Astrocyte of the hippocampus (primary cell): ENCODE data around the gene SDR42E2.
"Not testable (repeated sequence)": the region's sequence is repeated elsewhere in the genome, so short reads cannot be mapped to it uniquely, and the experiment has no call there.

ENCODE experiments used
- DNase-seq: peaks from one replicate; pipeline ENCODE4 v3.0.0; 2011; ENCODE audit warnings: low read depth, low spot score

The SDR42E2 gene

DNA sequence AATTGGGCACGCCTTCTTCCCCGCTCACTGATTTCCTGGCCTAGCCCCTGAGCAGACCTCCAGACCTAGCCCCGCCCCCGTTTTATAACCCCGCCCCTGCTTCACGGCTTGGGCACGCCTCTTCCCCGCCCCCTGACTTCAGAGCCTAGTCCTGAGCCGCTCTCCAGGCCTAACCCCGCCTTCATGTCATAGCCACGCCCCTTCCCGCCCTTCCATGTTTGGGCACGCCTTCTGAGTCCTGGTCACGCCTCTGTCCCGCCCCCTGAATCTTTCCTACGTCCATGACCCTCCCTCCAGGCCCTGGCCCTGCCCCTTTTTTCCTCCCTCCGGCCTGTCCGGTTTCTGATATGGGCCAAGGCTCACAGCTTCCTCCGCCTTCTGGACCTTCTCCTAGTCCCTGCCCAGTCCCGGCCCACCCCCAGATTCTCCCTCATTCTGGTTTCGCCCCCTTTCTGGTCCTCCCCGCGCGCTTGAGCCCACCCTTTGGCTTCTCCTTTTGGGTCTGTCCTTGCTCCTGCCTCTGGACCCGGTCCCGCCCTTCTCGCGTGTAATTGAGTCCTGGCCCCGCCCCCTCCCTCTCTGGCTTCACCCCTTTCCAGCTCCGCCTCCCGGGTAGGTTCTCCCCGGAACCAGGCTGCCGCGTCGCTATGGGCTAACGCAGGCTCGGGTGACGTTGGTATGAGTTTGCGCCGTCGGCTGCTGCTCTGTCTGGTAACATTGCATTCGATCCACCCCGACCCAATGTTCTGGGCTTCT is 28.6 kb downstream of the SDR42E2 start:
- DNase-seq = peak; percentile 98

- DNase-seq = peak; percentile 26
Measured at GRCh38 chr16:22191532-22192260, 29.4 kb downstream of the SDR42E2 start.

DNA sequence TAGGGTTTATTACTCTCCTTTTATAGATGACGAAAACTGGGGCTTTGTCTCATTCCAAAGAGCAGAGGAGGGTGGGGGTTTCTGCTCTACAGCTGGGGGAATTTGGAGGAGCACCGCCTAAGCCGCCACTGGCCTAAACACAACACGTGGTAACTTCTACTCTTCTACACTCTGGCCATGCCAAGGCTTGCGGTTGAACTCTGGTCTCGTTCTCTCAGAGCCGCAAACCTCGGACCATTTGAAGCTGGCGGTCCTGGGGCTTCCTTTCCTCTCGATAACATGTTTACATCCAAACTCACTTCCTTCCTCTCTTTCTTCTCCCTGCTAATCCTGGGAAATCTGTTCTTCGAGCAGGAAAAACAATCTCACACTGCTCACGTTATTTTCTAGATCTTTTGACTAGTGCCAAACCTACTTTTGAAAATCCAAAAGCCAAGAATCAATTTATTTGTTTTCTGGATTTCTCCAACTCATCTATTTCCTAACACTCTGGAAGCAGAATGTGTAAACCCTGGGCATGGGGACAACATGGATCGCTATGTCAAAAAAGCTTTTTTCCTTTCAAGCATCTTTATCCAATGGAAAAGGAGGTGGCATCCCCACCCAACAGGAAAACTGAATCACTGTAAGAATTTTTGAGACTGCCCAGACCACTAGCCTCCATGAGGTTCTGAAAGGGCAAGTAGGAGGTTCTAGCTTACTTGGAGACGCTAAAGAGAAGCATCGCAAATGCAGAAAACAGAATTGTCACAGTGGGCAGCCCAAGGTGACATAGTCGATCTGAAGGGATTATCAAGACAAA is 30.2 kb downstream of the SDR42E2 start:
- DNase-seq = peak; percentile 89

- no peak for DNase-seq
Measured at GRCh38 chr16:22193063-22193411, 30.7 kb downstream of the SDR42E2 start.

GRCh38 chr16:22194707-22195444 is 32.6 kb downstream of the SDR42E2 start:
- DNase-seq = no peak

DNA sequence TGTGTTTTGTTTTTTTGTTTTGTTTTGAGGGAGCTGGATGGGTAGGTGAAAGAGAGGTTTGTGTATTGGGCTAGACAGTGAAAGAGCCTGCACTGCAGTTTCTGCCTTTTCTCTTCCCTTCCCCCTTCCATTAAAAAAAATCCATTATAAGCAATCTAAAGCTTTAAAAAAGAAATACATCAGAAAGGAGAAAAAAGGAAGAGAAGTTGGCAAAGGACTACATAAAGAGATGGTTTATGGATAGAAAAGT is 33.1 kb downstream of the SDR42E2 start:
- no peak for DNase-seq

- peak; percentile 95 for DNase-seq
Measured at GRCh38 chr16:22195695-22196558, 33.6 kb downstream of the SDR42E2 start.

GRCh38 chr16:22196559-22197168 is 34.4 kb downstream of the SDR42E2 start:
- DNase-seq = not testable (repeated sequence)

- DNase-seq = no peak
Measured at GRCh38 chr16:22198547-22199293, 36.4 kb downstream of the SDR42E2 start.

DNA sequence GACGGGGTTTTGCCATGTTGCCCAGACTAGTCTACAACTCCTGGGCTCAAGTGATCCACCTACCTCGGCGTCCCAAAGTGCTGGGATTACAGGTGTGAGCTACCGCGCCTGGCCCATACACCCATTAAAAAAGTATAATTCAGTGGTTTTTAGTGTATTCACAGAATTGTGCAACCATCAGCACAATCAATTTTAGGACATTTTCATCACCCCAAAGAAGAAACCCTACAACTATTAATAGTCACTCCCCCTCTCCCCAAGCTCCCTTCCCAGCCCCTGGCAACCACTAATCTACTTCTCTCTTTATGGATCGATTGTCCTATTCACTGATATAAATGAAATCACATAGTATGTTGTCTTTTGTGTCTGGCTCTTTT is 39.9 kb downstream of the SDR42E2 start:
- DNase-seq = no peak

- DNase-seq = no peak
Measured at GRCh38 chr16:22203091-22203490, 40.8 kb downstream of the SDR42E2 start.

DNA sequence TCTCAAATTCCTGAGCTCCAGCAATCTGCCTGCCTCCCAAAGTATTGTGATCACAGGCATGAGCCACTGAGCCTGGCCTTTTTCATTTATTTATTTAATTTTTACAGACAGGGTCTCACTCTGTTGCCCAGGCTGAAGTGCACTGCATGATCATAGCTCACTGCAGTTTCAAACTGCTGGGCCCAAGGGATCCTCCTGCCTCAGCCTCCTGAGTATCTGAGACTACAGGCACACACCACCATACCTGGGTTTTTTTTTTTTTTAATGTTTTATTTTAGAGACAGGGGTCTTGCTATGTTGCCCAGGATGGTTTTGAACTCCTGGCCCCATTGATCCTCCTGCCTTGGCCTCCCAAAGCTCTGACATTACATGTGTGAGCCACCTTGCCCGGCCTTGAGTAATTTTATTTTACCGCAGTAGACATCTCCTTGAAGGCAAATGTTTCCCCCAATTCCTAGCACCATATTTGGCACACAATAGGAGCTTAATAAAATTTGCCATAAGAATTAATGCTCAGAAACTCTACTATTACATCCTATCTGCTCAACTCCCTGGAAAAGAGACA is 41.9 kb downstream of the SDR42E2 start:
- DNase-seq = no peak

DNA sequence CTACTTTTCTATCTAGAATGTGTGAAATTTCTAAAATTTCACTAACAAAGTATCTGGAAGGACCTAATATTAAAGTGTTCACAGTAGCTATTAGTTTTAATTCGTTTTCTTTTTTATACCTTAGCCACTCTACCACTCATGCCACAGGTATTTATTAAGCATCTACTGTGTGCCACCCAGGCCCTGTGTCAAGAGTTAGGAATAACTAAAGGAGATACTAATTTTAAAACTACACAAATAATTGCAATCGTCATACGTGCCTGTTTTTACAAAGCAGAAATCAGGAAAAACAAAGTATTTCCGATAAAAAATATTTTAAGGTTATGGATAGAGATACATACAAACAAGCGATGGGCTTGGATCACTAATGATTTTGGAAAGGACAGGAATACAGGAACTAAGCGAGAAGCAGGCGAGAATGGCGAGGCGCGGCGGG is 43.3 kb downstream of the SDR42E2 start:
- DNase-seq = no peak

DNA sequence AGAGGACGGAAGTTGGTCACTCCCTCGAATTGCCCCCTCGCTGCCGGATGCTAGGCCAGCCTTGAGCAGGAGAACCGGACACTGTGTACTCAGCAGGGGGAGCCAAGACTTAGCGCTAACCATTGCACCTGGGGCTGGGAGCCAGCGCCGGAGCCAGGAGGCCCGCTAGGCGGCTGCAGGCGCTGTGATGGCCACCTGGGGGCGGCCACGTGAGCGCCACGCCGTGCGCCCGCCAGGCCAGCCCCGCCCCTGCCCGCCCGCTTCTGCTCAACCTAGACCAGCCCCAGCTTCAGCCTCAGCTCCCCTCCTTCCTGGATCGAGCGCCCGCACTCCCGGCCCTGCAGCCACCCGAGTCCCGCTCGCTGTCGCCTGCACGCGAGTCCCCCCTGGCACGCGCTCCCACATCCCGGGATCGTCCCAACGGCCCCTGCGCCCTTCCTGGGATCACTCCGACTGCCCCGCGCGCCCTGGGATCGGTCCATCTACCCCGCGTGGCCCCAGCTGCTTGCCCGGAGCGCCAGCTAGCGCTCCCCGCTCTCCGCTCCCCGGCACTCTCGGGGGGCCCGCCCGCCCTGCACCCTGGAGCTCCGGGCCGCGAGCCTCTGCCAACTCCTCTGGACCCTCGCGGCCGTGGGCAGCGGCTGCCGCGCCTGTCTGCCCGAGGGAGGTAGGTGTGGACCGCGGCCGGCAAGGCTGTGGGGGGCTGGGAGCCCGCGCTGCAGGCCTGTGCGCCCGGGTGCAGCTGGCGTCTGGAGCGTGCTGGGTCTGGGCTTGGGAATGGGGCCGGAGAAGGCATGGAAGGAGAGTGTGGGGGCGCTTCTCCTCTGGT is 43.9 kb downstream of the SDR42E2 start, which contains the start of gene EEF2K:
EEF2K (plus strand) TSS at position 266 of the 829 bp plus-strand sequence. CDS start 19,452 bp downstream, outside the sequence.
- peak; percentile 98 for DNase-seq

GRCh38 chr16:22206842-22207714 is 44.8 kb downstream of the SDR42E2 start:
- peak; percentile 88 for DNase-seq

- DNase-seq = no peak
Measured at GRCh38 chr16:22207715-22208360, 45.5 kb downstream of the SDR42E2 start.

GRCh38 chr16:22210285-22210684 is 48.0 kb downstream of the SDR42E2 start:
- no peak for DNase-seq
